ENCODE measurements around the gene FREM1.

DNA sequence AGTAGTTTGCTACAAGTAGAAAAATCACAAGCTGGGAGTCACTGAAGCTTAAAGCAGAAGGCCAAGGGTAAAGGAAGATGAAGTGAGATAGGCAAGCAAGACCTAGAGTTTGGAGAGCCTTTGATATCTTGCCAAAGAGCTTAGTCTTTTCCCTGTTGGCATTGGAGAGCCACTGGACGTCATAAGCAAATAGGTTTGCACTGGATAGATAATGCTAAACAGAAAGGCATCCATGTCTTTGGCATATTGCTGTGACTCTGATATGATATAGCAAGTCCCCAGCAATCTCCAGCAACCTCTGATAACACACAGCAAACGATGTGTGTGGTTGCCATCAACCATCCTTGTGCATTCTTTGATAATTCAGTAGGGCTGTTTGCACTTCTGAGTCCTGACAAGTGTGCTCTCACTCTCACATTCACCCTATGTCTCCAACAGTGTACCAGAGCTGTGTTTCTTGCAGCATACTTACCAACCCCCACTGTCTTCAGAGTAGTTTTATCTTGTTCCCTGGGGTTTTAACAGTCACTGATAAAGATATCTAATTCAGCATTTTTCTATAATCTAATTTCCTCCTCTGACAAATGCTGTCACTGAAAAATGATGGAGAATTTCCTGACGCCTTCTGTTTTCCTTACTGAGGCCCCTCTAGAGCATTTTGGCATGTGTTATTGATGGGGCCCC lies 16.9 kb upstream of the FREM1 start:
- TF ChIP-seq POLR2AphosphoS5 (IDR thresholded peaks at IDR 0.05; ENCODE audit: insufficient read depth in 1 of 2, low read depth in 1 of 2) (no peak), POLR2A (IDR thresholded peaks at IDR 0.05) (no peak)
